GM23248 (cell line): Measurements from ENCODE around the gene GRIN1. TPM values are rescaled to one million over a fixed set of nuclear protein-coding genes. Genes with fewer than 3 reads are reported as not detected.

ENCODE experiments used
- DNase-seq: peaks from one replicate; pipeline ENCODE4 v3.0.0-alpha.2; 2015
- H2AFZ ChIP-seq: fragments of 200-600 bp; sonication (generic); 2 replicates; pipeline ENCODE4 v1.6.1; 2016; ENCODE audit warnings: antibody characterized with exemption
- H3F3A ChIP-seq: fragments of 200-600 bp; sonication (generic); 2 replicates; pipeline ENCODE4 v1.6.1; 2016; ENCODE audit warnings: mild to moderate bottlenecking, antibody characterized with exemption, mixed run types; ENCODE audit not compliant: insufficient read depth
- H3K27ac ChIP-seq: fragments of 200-600 bp; sonication (generic); 2 replicates; pipeline ENCODE4 v1.5.1; 2016; ENCODE audit warnings: mild to moderate bottlenecking
- H3K27me3 ChIP-seq: fragments of 200-600 bp; sonication (generic); replicated peaks from 2 replicates; pipeline ENCODE4 v1.6.1; 2016; ENCODE audit warnings: mild to moderate bottlenecking; ENCODE audit not compliant: insufficient read depth
- H3K36me3 ChIP-seq: fragments of 200-600 bp; sonication (generic); 2 replicates; pipeline ENCODE4 v1.6.1; 2016; ENCODE audit warnings: low read depth, mild to moderate bottlenecking
- H3K4me1 ChIP-seq: fragments of 200-600 bp; sonication (generic); 2 replicates; pipeline ENCODE4 v1.6.1; 2016; ENCODE audit warnings: mild to moderate bottlenecking; ENCODE audit not compliant: insufficient read depth
- H3K4me2 ChIP-seq: fragments of 200-600 bp; sonication (generic); one replicate; pipeline ENCODE4 v1.6.1; 2016; ENCODE audit warnings: mild to moderate bottlenecking; ENCODE audit not compliant: unreplicated experiment
- H3K4me3 ChIP-seq: fragments of 200-600 bp; sonication (generic); 2 replicates; pipeline ENCODE4 v1.5.1; 2016; ENCODE audit warnings: mild to moderate bottlenecking
- H3K79me2 ChIP-seq: fragments of 200-600 bp; sonication (generic); 2 replicates; pipeline ENCODE4 v1.6.1; 2016; ENCODE audit warnings: mild to moderate bottlenecking; ENCODE audit not compliant: insufficient read depth
- H3K9ac ChIP-seq: fragments of 200-600 bp; sonication (generic); 2 replicates; pipeline ENCODE4 v1.6.1; 2016; ENCODE audit warnings: mild to moderate bottlenecking
- H3K9me2 ChIP-seq: fragments of 200-600 bp; sonication (generic); 2 replicates; pipeline ENCODE4 v1.6.1; 2016; ENCODE audit warnings: mixed run types, mild to moderate bottlenecking, moderate library complexity; ENCODE audit not compliant: insufficient read depth
- H3K9me3 ChIP-seq: fragments of 200-600 bp; sonication (generic); one replicate; pipeline ENCODE4 v1.6.1; 2017; ENCODE audit warnings: low read depth
- H4K20me1 ChIP-seq: fragments of 200-600 bp; sonication (generic); 2 replicates; pipeline ENCODE4 v1.6.0; 2016; ENCODE audit not compliant: insufficient read depth
- EZH2 ChIP-seq: fragments of 200-600 bp; sonication (generic); IDR thresholded peaks from 2 replicates; pipeline ENCODE4 v1.6.1; 2018; ENCODE audit warnings: antibody characterized with exemption, mild to moderate bottlenecking; ENCODE audit not compliant: insufficient read depth, poor library complexity, severe bottlenecking
- EZH2phosphoT487 ChIP-seq: fragments of 200-600 bp; sonication (generic); IDR thresholded peaks from 2 replicates; pipeline ENCODE4 v1.6.1; 2018; ENCODE audit warnings: antibody characterized with exemption, moderate library complexity, mild to moderate bottlenecking, low read depth; ENCODE audit not compliant: insufficient read depth
- WGBS, 2 experiments: methylation state at CpG; one replicate each; pipeline ENCODE4 v1.1.6; 2015 to 2017; ENCODE audit warnings: low lambda C conversion rate in 2 of 2, low coverage in 1 of 2; ENCODE audit errors: missing lambda C conversion rate in 2 of 2; 5-methylcytosine and 5-hydroxymethylcytosine counted together
- in situ Hi-C: fragments of 300-500 bp; cut with MboI; formaldehyde crosslinking; loops from 2 replicates; pipeline ENCODE4 v1.15.0; 2020
- polyA plus RNA-seq: library from polyadenylated mRNA; unstranded; fragments of >200 nt; fragmentation: Nextera tagmentation; extraction: Ambion mirVana; gene quantifications from 2 replicates; pipeline ENCODE4 v1.2.1, GENCODE V29; 2016
- total RNA-seq: library from RNA; depleted of rRNA; stranded (reverse); fragments of >200 nt; shearing (Covaris generic); gene quantifications from 2 replicates; pipeline ENCODE4 v1.2.3, GENCODE V29; 2014

The GRIN1 gene
- total and polyA plus RNA-seq, 2 experiments from 2014 or later, result 0.76 TPM; not detected in 1

DNA sequence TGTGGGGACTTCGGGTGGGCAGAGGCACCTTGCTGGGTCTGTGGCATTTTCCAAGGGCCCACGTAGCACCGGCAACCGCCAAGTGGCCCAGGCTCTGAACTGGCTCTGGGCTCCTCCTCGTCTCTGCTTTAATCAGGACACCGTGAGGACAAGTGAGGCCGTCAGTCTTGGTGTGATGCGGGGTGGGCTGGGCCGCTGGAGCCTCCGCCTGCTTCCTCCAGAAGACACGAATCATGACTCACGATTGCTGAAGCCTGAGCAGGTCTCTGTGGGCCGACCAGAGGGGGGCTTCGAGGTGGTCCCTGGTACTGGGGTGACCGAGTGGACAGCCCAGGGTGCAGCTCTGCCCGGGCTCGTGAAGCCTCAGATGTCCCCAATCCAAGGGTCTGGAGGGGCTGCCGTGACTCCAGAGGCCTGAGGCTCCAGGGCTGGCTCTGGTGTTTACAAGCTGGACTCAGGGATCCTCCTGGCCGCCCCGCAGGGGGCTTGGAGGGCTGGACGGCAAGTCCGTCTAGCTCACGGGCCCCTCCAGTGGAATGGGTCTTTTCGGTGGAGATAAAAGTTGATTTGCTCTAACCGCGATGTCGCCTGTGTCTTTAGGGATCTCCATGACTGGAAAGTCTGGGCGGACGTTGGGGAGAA lies 30.2 kb upstream of the GRIN1 start:
- no peaks in the 10 kb centered on the region for H3K9me2 ChIP-seq
- in situ Hi-C loops, result loop anchor here (25.0 kb wide), 1 partner anchor 304 kb away; the partner anchor contains the start of genes EXD3 and NOXA1
- no peak for TF ChIP-seq EZH2
- TF ChIP-seq EZH2phosphoT487, result no peak
- no peak overlapping the region for H3K9ac ChIP-seq
- 87 to 89% methylated on average over 28 to 29 of the region's 29 CpGs for WGBS, 2 experiments
- no peaks in the 10 kb centered on the region for H4K20me1 ChIP-seq
- H3F3A ChIP-seq, result no peaks in the 10 kb centered on the region
- no peak overlapping the region for H2AFZ ChIP-seq
- no peaks in the 10 kb centered on the region for H3K4me1 ChIP-seq
- H3K4me2 ChIP-seq, result no peak overlapping the region
- no peak overlapping the region for H3K4me3 ChIP-seq
- no peak overlapping the region for H3K27ac ChIP-seq
- no peaks in the 10 kb centered on the region for H3K79me2 ChIP-seq
- no peak for DNase-seq
- H3K9me3 ChIP-seq, result no peaks in the 10 kb centered on the region
- no peaks in the 10 kb centered on the region for H3K27me3 ChIP-seq
- no peaks in the 10 kb centered on the region for H3K36me3 ChIP-seq

- H3K4me2 ChIP-seq, result no peak overlapping the region
- H3K4me1 ChIP-seq, result no peaks in the 10 kb centered on the region
- H3K36me3 ChIP-seq, result no peaks in the 10 kb centered on the region
- no peak overlapping the region for H3K27ac ChIP-seq
- no peak overlapping the region for H3K4me3 ChIP-seq
- in situ Hi-C loops, result loop anchor here (25.0 kb wide), 1 partner anchor 303 kb away; the partner anchor contains the start of genes EXD3 and NOXA1
- no peaks in the 10 kb centered on the region for H3K9me3 ChIP-seq
- H3K27me3 ChIP-seq, result no peaks in the 10 kb centered on the region
- H3K79me2 ChIP-seq, result no peaks in the 10 kb centered on the region
- no peak for DNase-seq
- H3K9me2 ChIP-seq, result no peaks in the 10 kb centered on the region
- no peaks in the 10 kb centered on the region for H3F3A ChIP-seq
- TF ChIP-seq EZH2phosphoT487 (no peak), EZH2 (no peak)
- H2AFZ ChIP-seq, result no peak overlapping the region
- H4K20me1 ChIP-seq, result no peaks in the 10 kb centered on the region
- WGBS, 2 experiments, result 83 to 85% methylated on average over 33 of the region's 34 CpGs
- H3K9ac ChIP-seq, result no peak overlapping the region
These were observed 29.5 kb upstream of the GRIN1 start for GRCh38 chr9:137109250-137110146.

GRCh38 chr9:137110147-137110910 lies 28.6 kb upstream of the GRIN1 start:
- Histone ChIP-seq H3K9ac (no peak overlapping the region), H3K27ac (no peak overlapping the region), H3K36me3 (no peaks in the 10 kb centered on the region), H3K9me2 (no peaks in the 10 kb centered on the region), H3K4me2 (no peak overlapping the region), H3K79me2 (no peaks in the 10 kb centered on the region), H3K27me3 (no peaks in the 10 kb centered on the region), H3F3A (no peaks in the 10 kb centered on the region), H3K4me1 (no peaks in the 10 kb centered on the region), H3K4me3 (no peak overlapping the region), H3K9me3 (no peaks in the 10 kb centered on the region), H2AFZ (no peak overlapping the region), H4K20me1 (no peaks in the 10 kb centered on the region)
- in situ Hi-C loops, result loop anchor here (25.0 kb wide), 1 partner anchor 302 kb away; the partner anchor contains the start of genes EXD3 and NOXA1
- no peak for TF ChIP-seq EZH2
- TF ChIP-seq EZH2phosphoT487, result no peak
- no peak for DNase-seq
- 92 to 94% methylated on average over 27 to 35 of the region's 38 CpGs for WGBS, 2 experiments
